Keratinocyte (primary cell): Measurements from ENCODE around the gene DMRT1.

Experiments used
- EZH2 ChIP-seq: IDR thresholded peaks from one replicate; pipeline ENCODE4 v1.6.1; 2012; ENCODE audit warnings: inconsistent platforms, mild to moderate bottlenecking, low read length, moderate library complexity
- TF ChIP-seq, protein P1 (sequence below), 3 experiments: IDR thresholded peaks in 1 of 3; conservative IDR thresholded peaks in 1 of 3; optimal IDR thresholded peaks in 1 of 3; 2 replicates in 2 of 3; 3 replicates in 1 of 3; pipeline versions ENCODE3 to v1.5.1; 2011; ENCODE audit warnings: low read length in 3 of 3, mild to moderate bottlenecking in 3 of 3, moderate library complexity in 2 of 3, control low read depth in 1 of 3, inconsistent platforms in 1 of 3; ENCODE audit not compliant: insufficient read depth in 2 of 3; ENCODE audit errors: extremely low read depth in 1 of 3

DNA sequence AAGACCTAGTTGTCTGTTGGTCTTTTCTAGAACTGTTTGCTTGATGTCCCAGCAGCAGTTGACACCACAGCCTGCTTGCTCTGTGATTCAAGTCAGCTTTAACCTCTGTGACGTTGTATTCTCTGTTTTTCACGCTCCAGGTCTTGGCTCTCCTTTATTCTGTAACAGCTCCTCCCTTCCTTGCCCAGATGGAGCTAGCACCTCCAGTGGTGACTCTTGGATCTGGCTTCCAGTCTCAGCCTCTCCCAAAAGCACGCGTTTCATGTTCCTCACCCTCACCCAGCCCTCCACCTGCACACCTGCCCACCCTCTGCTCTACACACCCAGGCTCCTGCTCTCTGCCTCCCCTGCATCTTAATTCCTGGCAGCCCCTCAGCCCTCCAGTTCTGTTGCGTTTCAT, 50.6 kb downstream of the DMRT1 start:
- TF ChIP-seq, protein P1, sequence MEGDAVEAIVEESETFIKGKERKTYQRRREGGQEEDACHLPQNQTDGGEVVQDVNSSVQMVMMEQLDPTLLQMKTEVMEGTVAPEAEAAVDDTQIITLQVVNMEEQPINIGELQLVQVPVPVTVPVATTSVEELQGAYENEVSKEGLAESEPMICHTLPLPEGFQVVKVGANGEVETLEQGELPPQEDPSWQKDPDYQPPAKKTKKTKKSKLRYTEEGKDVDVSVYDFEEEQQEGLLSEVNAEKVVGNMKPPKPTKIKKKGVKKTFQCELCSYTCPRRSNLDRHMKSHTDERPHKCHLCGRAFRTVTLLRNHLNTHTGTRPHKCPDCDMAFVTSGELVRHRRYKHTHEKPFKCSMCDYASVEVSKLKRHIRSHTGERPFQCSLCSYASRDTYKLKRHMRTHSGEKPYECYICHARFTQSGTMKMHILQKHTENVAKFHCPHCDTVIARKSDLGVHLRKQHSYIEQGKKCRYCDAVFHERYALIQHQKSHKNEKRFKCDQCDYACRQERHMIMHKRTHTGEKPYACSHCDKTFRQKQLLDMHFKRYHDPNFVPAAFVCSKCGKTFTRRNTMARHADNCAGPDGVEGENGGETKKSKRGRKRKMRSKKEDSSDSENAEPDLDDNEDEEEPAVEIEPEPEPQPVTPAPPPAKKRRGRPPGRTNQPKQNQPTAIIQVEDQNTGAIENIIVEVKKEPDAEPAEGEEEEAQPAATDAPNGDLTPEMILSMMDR (optimal IDR thresholded peaks at IDR 0.05 in 1 of 3, IDR thresholded peaks at IDR 0.05 in 1 of 3, conservative IDR thresholded peaks at IDR 0.05 in 1 of 3; ENCODE audit: extremely low read depth in 1 of 3, insufficient read depth in 2 of 3, low read length in 3 of 3), result peak in 2 of 3 experiments; percentile 23 to 67
- TF ChIP-seq EZH2, result no peak
